HG03432 (cell line): ENCODE results near the gene SMIM41.

Experiments used
- ATAC-seq: cut with Tn5 transposase; IDR thresholded peaks from one replicate; pipeline ENCODE4 v1.9.1; 2021; ENCODE audit warnings: mild to moderate bottlenecking, moderate library complexity; ENCODE audit not compliant: unreplicated experiment

The SMIM41 gene

DNA sequence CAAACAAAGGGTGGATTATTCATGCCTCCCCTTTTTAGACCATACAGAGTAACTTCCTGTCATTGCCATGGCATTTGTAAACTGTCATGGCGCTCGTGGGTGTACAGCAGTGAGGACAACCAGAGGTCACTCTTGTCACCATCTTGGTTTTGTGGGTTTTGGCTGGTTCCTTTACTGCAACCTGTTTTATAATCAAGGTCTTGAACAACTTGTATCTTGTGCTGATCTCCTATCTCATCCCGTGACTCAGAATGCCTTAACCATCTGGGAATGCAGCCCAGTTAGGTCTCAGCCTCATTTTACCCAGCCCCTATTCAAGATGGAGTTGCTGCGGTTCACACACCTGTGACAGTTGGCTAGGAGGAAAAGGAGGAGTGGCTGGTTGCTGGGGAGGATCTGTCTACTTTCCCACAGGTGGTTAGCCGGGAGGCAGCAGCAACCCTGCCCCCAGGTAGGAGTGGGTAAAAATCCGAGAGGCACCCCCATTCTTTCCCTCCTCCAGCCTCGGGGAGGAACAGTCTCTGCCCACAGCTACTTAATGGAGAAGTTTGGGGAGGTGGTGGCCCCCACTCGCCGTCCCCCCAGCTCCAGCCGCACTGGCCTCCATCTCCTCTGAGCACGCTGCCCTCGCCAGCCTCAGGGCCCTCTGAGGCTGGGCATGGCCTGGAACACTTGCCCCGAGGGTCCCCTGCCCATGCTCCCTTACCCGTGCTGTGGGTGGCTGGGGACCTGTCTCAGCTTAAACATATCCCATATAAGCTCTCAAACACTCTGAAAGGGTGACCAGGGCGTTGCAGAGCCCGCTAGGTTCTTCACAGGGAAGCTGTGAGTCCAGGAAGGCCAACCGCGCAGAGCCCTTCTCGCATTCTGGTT lies 41.7 kb downstream of the SMIM41 start:
- ATAC-seq: no peak

DNA sequence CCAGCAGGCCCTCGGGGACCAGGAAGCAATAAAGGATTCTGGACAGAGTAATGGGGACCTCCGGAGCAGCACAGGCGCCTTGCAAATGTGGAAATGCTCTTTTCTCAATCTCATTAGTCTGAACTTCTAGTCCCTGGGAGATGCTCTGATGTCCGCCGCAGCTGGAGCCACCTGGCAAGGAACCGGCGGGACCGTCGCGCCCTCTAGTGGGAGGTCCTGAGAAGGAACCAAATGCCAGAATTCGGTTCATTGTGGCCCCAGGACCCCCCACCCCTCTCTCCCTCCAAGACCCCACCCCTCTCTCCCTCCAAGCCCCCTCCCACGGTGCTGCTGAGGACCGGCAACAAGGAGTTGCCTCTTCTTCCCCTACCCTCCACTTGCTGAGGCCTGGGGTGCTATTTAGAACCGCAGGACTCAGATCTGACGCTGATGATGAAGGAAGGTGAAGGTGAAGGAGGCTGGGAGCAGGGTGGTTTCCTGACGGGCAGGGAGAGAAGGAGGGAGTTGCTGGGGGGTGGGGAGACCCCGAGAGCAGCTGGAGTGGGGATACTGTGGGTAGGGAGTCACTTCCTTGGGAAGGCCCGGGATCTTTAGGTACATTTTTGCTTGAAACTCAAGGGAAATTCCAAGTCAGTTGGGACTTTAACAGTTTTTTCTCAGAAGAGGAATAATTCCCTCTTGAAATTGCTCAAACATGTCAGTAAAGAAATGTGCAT lies 42.5 kb downstream of the SMIM41 start:
- peak; percentile 20 for ATAC-seq

DNA sequence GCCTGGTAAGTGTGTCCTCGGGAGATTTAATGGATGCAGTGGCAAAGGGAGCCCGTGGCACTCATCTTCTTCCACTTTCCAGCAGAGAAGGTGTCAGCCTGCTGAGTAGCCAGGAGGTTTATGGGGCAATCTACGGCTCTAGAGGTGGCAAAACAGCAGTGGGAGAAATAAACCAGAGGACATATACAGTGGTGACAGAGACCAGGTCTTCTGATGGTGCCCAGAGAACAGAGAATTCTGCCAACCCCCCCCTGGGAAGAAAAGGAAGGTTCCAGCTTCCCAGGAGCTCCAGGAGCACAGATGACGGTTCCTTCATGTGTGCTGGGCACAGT lies 43.0 kb downstream of the SMIM41 start:
- ATAC-seq: no peak

DNA sequence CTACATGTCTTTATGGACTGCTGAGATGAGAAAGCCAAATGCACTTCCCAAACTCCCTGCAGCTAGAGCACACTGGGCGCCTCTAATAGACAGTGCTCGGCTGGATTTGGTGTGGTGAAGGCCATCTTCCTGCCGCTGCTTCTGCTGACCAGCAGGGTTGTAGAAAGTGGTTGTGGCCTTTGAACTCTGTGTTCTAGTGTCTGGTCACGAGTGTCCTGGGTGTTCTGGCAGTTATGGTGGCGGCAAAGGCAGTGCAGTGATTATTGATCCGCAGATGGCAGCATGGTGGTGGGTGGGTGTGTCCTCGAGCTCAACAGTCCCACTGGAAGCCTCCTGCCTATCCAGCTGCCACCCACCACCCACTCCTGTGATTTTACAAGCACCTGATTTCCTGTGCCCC lies 43.4 kb downstream of the SMIM41 start:
- ATAC-seq: no peak

DNA sequence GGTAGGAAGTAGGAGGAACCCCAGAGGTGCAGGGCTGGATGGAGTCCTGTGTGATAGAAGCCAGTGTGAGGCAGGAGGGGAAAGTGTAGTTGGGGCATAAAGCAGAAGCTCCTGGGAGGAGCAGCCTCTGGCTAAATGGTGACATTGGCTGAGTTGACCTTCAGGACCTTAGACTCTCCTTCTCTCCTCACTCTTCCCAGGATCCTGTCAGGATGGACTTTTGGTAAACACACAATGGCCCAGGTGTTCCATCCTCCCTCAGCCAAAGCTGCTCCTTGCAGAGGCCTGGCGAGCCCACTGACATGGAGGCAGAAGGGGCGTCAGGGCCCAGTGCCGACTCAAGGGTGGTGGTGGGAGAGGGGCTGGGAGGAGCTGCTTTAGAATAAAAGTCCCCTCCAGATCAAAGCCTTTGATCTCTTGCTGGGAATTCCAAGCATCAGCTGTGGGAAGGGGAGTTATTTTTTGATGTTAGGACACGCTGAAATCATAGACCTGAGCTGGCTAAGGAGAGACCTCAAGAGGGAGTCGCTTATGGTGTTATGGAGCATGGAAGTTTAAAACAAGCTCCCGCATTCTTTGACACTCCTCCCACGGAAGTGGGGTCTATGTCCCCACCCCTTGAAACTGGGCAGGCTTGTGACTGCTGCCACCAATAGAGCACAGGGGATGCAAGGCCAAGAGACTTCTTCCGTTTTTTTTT lies 44.1 kb downstream of the SMIM41 start:
- ATAC-seq: no peak

DNA sequence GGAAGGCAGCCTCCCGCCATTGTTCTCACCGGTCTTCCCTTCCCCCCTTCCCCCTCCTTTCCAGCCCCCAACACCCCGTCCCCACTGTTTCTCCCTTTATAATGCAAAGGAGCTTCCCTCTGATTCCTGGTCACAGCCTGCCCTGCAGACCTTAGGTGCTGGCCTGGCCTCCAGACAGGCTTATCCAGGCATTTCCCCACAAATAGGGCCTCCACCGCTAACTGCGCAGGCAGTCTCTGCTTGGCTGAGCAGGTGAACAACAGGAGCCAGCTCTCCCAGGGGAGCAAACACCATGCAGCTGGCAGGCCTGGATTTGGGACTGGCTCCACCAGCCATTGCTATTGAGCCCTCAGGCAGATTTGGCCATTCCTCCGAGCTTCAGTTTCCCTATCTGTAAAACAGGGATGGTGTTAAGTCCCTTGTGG lies 46.0 kb downstream of the SMIM41 start:
- ATAC-seq: no peak

DNA sequence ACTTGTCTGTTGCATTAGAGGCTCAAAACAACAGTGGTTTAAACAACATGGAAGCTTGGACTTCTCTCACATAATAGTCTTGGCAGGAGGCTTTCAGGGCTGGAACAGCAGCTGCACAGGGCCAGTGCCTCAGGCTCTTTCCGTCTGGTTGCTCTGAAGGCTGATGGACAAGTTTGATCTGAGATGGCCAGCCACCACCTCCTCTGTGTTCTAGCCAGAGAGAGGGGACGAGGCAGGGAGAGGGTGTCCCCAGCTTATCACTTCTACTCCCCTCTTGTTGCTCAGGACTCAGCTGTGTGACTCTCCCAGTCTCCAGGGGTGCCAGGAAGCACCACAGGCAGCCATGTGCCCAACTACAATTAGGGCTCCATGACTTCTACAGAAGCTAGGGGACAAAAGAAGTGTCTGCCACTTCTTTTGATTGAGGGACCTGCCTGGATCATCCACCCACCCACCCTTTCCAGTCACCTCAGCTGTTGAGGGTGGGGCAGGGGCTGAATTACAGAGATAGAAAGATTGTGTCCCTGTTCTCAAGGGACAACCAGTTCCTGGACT lies 46.6 kb downstream of the SMIM41 start:
- no peak for ATAC-seq

DNA sequence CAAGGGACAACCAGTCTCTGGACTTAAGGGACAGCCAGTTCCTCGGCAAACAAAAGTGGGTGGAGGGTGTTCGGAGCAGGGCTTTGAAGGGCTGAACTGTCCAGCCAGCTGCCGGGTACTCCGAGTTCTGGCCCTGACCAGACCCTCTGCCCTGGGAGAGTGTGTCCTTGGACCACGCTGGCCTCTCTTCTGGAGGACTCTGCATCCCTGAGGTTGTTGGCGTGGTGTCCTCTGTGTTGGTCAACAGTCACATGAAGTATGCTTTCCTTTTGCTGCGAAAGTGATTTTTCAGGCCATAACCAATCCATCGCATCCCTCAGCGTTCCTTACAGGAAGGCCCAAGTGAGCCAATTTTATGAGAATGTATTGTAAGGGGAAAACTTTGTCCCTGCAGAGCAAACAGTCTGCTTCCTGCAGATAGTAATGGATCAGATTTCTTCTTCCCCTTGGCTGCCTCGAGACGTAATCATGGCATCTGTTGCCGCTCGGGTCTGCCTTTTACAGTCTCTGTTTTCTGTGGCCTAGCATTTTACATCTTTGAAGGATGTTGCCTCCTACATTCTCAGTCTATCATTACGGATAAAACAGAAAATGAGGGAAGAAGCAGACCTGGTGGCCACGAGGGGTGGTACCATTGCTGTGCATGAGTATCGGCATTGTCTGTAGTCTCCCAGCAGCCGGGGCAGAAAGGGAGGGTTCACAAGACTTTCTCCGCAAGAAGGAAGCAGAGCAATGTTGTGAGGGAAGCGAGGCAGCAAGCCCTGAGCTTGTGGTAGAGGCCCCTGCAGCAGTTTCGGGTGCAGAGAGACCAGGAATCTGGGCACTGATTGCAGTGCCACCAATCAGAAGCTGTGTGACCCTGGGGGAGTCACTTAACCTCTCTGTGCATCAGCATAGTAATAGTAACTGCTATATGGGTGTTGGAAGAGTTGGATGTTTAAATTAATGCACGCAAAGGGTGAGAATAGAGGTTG lies 47.4 kb downstream of the SMIM41 start:
- ATAC-seq: no peak

DNA sequence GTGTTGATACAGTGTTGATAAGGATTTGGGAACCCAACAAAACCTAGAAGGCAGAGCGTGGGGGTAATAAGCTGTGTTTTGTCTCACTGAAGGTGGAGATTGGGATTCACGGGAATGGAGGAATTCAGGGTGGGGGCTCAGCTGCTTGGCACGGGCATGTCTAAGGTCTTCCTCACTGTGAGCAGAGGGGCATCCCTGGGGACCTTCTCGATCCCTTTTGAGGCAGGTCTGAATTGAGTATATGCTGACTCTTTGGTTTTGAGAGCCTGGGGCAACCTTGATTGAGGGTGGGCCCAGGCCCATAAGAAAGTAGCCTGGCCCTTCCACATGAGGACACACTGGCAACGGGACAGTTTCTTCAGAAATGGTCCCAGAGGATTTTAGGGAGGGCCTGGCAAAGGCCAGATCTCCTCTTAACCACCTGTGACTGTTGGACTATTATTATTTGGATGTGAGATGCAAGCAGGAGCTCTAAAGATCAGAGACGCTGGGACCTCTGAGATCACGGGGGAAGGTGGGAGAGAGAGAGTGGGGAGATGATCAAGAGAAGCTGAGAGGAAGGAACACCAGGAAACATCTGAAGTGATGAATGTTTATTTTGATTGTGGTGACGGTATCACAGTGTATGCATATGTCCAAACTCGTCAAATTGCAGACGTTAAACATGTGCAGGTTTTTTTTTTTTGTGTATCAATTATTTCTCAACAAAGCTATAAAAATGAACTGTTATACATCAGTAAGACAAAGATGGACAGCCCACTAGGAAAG lies 48.4 kb downstream of the SMIM41 start:
- no peak for ATAC-seq

DNA sequence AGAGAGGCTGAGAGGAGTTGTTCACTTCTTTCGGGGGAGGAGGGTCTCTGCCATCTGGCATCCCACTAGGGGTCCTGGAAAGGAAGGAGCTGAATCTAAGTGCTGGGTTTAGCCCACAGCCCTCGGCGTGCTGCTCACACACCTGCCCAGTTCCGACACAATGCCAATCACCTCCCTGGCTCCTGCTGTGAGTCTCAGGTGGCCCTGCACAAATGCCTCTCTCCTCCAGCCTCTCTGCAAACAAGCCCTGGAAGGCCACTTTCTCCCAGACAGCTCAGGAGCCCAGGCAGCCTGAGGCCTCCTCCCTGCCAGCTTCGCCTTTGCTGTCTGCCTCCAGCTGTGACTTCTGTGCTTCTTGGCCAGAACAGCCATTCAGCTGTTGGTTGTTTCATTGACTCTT lies 51.2 kb downstream of the SMIM41 start:
- ATAC-seq: no peak

DNA sequence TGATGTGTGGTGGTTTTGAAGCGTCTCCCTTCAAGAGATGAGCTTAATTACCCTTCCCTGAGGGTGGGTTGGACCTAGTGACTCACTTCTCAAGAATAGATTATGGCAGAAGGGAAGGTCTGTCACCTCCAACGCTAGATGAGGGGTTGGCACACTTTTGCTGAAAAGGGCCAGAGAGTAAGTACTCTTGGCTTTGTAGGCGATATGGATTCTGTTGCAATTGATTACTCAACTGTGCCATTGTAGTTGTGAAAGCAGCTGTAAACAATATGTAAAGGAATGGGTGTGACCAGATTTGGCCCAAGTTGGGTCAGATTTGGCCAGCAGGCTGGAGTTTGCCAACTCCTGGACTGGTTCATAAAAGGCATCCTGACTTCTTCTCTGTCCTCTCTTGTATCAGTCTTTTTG lies 53.3 kb downstream of the SMIM41 start:
- no peak for ATAC-seq

DNA sequence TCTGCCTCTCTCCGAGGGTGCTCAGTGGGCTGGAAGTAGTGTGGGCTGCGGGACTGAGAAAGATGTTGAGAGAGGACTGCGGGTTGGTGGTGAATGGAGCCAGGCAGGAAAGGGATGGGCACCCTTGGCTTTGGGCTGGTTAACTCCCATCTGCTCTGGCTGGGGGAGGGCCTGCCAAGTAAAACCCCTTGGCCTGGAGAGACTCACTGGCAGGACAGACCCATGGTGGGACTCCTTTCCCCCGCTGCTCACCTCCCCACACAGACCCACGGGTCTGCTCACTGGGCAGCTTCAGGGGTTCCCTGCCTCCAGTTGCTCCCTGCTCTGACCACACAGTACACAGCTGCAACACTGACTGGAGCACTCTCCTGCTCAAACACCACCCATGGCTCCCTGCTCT lies 58.2 kb downstream of the SMIM41 start:
- no peak for ATAC-seq

DNA sequence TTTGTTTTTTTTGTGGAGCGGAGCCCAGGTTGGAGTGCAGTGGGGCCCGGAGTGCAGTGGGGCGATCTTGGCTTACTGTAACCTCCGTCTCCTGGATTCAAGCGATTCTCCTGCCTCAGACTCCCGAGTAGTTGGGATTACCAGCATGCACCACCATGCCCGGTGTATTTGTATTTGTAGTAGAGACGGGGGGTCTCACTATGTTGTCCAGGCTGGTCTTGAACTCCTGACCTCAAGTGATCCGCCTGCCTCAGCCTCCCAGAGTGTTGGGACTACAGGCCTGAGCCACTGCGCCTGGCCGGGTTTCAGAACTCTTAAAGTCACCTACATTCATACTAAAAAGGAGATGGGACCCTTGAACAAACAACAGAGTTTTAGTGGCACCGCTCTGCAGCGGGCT lies 59.6 kb downstream of the SMIM41 start:
- no peak for ATAC-seq

DNA sequence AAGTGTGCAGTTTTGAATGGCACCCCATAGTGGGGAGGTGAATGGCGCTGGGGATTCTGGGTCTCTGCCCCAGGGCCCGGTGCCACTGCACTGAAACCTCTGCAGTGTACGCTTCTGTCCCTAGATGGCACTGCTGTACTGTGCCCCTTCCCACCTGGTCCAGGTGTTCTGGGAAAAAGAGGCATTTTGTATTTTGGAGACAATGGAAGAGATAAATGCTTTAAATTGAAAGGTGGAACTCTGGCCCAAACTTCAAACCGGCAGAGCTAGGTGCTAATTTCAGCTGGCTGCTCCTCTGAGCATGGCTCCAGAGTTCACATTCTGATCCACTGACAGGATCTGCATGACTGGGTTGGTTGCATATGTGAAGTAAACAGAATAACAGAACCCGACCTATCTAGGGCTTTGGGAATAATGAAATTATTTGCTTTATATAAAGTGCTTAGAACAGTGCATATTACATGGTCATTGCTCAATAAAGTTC lies 60.1 kb downstream of the SMIM41 start:
- no peak for ATAC-seq

DNA sequence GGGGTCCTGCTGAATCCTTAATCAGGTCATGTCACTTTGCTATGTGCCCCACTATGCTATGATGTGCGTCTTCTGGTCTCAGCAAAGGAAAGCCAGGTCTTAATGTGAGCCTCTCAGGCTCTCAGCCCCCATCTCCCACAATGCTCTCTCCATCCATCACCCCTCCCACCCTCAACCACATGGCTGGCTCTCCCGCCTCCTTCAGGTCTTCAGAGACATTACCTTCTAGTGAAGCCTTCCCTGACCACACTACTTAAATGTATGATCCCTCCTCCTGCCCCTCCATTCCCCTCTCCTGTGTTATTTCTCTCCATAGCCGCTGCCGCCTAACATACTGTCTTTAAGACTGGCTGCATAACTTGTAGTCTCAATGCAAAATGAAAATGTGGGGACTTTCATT lies 61.8 kb downstream of the SMIM41 start:
- ATAC-seq: no peak

DNA sequence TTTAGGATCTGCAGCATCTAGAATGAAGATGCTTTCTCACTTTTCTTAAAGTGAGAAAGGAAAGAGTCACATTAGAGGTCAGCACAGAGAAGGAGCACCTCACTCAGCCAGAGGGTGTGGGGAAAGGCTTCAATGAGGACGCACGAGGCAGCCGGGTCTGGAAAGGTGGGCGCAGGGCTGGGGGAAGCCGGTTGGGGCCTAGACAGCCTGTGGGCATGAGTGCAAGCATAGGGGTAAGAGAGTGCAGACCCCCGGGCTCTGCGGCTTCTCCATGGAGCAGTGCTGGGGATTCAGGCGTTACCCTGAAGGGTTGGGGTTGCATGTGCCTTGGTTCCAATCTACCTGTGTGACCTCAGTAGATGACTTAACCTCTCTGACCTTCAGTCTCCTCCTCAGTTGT lies 62.4 kb downstream of the SMIM41 start:
- ATAC-seq: no peak

DNA sequence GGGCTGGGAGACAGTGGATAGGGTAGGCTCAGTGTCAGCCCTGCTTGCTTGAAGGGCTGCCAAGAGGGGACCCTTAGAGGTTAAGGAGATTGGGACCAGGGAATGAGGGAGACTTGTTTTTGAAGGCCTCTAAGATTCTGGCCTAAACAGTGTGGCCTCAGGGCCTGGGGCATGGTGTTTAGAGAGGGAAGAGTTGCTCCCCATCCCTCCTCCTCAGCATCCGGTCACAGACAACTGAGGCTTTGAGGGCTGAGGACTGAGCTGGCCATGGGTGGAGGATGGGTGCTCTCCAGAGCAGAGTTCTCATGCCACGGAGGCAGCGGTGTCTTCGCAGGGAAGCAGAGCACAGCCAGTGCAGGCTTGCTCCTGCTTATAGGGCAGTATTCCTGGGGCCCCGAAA lies 62.9 kb downstream of the SMIM41 start:
- ATAC-seq: no peak

DNA sequence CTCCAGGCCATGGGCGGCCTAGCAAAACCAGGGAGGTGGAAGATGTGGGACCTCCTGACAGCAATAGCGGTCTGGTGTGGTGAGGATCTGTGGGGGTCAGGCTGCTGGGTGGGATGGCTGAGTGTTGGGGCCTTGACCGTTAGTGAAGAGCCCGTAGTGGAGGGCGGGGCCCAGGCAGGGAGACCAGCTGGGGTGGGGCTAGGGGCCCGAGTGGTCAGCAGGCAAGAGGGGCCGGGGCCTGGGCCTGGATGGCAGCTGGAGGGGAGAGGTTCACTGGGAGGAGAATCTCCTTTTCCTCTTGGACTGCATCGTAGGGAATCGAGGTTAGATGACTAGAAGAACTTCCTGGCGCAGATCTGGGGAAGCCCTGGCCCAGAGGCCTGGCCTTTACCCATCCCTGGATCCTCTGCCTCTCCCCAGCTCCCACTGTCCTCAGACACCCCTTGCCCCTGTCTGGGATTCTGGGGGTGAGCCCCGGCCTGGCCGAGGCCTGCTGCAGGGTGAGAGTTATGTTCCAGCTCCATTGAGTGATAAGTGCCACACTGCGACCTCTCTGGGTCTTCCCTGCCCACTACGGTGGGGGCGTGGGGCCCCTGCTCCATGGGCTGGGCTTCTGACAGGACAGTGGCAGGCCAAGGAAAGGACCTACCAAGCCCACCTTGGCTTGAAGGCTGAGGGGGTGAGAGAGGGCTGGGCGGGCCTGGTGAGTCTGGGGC lies 65.2 kb downstream of the SMIM41 start:
- ATAC-seq: no peak
